Measurements from ENCODE around the gene CACNA1C.

Gene CACNA1C

GRCh38 chr12:2113119-2113912 is 60.5 kb downstream of the CACNA1C start:
- DNase-seq, result no peak

GRCh38 chr12:2114071-2114470 is 61.3 kb downstream of the CACNA1C start:
- no peak for DNase-seq

DNA sequence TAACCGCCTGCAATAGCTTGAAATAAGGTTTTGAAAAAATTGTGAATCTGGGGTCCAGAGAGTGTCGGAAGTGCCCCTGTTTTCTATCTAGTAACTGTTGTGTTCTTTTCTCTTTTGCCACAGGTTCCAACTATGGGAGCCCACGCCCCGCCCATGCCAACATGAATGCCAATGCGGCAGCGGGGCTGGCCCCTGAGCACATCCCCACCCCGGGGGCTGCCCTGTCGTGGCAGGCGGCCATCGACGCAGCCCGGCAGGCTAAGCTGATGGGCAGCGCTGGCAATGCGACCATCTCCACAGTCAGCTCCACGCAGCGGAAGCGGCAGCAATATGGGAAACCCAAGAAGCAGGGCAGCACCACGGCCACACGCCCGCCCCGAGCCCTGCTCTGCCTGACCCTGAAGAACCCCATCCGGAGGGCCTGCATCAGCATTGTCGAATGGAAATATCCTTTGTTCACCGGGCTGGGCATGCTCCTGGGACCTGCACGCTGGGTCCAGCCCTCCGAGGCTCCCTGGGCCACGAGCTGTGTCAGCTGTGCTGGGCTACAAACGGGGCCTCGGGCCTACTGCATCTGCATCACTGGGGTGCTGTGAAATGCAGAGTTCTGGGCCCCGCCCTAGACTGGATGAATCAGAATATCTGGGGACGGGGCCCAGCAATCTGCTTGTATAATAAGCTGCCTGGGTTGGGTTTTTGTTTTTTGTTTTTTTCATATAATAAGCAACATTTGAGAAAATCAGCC is 62.5 kb downstream of the CACNA1C start:
- no peak for DNase-seq

GRCh38 chr12:2117541-2117940 is 64.8 kb downstream of the CACNA1C start:
- no peak for DNase-seq

DNA sequence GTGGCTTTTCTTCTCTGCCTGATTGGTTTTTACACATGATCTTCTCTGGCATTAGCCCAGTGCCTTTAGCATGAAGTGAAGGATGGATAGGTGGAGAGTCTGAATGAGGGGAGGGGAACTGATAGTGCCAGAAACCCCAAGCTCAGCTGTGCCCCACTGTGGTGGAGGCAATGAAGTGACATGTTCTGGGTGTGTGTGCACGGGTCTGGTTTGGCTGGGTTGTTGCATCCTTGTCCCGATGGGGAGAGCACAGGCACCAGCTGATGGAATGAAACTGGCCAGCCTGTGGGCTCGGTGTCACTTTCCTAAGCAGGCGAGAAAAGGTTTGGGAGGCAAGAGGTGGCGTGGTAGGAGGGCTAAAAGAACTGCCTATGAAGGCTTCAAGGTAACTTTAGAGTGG is 65.3 kb downstream of the CACNA1C start:
- DNase-seq, result no peak

DNA sequence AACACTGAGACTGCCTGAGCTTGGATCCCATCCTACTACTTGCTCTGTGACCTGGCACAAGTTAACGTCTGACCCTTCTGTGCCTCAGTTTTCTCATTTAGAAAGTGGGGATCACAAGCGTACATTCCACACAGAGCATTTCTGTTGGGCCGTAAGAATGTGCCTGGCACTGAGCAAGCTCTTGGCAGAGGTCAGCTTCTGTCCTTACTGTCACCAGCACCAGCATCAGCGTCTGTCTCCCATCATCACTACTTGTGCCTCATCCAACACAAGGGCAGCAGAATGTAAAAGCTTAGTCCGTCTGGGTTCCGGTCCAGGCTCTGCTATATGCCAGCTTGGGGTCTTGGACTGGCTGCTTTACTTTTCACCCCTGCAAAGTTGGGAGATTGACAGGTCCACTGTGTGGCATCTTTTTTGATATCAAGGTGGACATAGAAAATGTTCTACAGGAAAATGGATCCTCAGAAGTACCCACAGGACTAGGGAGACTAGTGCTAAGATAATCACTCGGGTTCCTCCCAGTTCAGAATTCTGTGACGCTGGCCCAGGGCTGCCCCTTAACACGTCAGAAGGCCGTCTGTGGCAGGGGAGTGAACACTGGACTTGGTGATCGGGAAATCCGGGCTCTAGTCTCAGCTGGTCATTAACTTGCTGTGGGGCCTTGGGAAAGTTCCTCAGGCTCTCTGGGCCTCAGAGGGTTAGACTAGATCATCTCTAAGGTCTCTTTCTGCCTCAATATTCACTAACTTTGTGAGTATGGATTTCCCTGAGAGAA is 65.9 kb downstream of the CACNA1C start:
- no peak for DNase-seq

GRCh38 chr12:2119266-2119665 is 66.5 kb downstream of the CACNA1C start:
- no peak for DNase-seq

DNA sequence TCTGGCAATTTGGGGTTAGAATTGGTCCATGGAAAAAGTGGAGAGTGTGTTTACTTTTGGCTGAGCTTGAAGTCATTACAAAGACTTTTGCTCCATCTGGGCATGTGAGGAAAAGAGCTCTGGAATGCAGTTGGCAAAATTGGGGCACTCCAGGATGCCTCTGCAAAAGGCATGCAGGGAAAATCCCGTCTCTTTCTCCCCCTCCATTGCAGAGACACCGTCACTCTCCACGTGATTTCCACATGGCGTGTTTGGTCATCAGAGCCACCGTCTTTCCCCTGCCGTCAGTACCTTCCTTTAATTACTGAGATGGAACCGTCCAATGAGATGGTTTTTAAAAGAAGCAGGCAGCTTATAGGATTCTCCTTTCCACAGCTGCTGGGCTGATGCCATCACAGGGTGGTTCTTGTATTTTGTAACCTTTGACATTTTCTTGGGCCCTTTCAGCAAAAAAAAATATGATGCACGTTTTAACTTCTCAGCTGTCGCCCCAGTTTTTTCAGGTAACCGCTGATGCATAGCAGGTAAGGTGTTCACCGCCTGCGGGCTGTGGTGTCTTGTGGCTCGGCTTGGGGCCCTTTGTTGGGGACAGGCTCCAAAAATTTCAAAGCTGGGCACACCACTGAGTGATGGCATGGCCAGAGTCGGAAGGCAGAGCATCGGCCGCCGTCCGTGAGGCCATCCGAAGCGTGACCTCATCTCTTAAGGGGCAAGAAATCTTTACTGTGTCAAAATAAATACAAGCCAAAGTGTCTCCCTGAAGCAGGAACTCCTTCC is 68.4 kb downstream of the CACNA1C start:
- DNase-seq, result no peak

DNA sequence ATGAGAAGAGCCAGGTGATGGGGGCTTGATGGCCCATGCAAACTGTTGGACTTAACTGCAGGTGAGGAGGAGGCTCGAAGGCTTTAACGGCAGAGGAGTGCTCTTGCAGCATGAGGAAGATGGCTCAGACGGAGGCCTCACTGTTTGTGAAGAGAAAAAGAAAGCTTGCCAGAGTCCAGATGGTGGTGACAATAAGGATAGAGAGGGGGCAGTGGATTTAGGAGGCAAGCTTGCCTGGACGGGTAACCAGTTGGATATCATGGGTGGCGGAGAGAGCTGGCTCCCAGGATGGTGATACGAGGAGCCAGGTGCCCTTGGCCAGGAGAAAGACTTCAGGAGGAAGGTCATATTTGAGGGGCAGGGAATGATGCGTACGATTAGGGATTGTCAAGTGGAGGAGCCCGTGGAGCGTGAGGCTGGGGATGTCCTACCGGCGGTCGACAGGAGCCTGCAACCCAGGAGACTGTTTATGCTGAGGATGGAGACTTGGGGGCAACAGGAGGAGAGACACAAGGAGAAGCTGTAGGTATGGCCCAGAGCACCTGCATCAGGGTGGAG is 71.8 kb downstream of the CACNA1C start:
- no peak for DNase-seq

DNA sequence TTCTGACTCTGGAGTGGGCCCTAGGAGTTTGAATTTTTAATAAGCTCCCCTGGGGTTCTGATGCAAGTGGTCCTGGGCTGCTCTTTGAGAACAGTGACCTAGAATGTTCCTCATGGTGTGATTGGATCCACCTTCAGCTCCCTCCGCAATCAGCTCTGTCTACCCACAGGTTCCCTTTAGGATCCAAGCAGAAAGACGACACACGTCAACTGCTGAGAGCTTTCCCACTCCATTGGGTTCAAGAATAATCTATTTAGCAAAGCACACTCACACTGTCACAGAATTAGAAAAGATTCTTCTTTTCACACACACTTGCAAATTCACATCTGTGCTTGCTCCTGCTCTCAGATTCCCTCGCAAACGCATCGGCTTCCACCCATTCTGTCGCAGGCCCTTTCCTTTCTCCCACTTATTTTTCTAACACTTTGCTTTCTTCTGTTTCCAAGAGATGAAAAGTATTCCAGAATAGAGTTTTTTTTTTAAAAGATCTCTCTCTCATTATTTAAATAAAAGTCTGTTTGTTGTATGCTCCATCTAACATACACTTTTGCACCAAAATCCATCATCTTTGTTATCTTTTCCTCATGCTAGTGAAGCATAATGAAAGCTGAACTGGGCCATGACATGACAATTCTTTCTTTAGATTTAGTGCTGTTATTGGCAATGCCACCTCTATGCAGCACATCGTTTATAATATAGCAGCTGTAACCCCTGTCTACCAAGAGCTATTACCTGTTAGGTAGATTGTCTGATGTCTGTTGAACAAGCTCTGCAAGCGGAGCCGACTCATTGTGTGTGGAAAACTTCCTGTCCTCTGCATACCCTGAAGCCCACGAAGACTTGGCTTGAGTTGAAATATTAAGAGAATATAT is 73.1 kb downstream of the CACNA1C start:
- no peak for DNase-seq

GRCh38 chr12:2126676-2127406 is 74.1 kb downstream of the CACNA1C start:
- no peak for DNase-seq

DNA sequence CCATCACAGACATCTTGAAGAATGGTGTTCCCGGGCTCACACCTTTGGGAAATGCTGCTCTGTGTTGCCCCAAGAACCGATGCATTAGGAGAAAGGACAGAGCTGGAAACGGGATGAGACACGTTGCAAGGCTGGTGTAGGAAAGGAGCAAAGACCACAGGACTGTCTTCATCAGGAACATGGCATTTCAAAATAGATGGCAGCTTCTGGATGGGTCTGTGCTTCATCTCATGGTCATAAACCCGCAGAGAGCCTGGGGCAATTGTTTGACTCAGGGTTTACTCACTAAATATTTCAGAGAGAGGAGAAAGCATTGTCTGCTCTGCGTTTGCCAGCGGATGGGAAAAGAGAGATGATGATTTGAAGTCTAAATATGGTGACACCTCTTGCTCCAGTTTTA is 76.3 kb downstream of the CACNA1C start:
- no peak for DNase-seq

- peak in 1 of 2 experiments; percentile 15 for DNase-seq
Observed at GRCh38 chr12:2135661-2136418, 83.1 kb downstream of the CACNA1C start.

GRCh38 chr12:2136901-2137300 is 84.1 kb downstream of the CACNA1C start:
- no peak for DNase-seq

DNA sequence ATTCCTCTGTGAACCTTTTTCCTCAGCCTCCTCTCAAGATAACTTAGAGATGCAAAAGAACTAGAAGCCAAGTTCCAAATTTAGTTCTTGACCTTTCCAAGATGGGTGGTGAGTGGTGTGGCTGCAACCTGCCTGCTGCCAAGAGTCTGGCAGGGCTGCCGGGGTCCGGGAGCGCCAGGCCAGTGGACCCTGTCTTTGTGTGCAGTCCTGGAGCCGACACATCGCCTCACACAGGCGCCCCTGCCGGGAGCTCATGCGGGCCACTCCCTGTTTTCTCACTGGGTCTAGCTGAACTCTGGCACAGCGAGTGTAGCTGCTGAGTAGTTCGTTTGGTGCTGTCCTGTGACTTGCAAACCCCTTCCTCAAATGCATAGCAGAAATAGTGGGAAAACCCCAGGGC is 84.9 kb downstream of the CACNA1C start:
- no peak for DNase-seq

DNA sequence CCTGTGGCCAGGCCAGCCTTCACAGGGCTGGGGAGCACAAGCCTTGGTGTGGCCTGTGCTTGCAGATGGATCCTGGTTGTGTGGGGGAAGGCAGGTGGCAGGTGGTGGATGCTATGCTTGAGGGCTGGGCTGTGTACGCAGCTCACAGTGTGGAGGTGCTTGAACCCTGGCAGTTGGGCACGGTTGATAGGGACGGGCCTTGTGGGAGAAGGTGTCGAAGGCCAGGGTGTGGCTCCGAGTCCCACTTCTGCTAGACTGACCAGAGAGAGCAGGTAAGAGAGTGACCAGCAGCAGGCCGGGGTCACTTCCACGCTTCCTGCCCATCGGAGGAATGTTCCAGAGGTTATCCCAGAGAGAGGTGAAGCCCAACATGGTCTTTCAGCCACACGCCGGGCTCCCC is 85.5 kb downstream of the CACNA1C start:
- DNase-seq, result no peak

GRCh38 chr12:2138871-2139308 is 86.1 kb downstream of the CACNA1C start:
- DNase-seq, result no peak

GRCh38 chr12:2139651-2140050 is 86.9 kb downstream of the CACNA1C start:
- DNase-seq, result no peak

DNA sequence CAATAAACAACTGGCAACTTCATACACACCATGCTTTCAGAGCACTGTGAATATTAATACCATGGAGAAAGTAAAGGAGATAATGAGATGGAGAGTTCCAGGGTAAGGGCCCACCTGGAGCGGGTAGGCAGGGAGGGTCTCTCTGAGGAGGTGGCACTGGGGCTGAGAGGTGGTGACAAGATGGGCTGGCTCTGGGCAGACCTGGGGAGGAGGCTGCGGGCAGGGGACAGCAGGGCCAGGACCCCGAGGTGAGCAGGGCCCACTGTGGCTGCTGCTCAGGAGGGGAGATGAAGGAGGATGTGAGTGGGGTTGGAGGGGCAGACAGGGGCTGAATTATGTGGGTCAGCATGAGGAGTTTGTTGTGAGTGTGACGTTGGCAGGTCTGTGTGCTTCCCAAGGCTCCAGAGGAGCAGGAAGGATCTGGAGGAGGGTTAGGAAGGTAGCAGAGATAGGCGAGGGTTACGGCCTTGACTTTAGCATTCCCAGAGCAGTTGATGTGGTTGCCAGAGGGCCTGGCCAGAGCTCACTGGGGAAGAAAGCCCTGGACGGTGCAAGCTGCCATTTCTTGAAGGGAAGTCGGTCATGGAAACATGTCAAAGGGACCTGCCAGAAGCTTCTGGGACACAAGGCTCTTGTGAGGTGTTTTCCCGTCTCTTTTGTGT is 88.2 kb downstream of the CACNA1C start:
- DNase-seq, result no peak

All from NCI-H526 (cell line).